Right lobe of liver (tissue), 6 donors: ENCODE data around the gene GNPAT. TPM values are rescaled to one million over a fixed set of nuclear protein-coding genes. Genes with fewer than 3 reads are reported as not detected.

Experiments used
- ATAC-seq, 4 donors: fragments of 200-7000 bp; cut with Tn5 transposase; one replicate each; pipeline ENCODE4 v1.9.1; 2020; ENCODE audit warnings: mild to moderate bottlenecking in 4 of 4, moderate library complexity in 4 of 4
- DNase-seq, 3 donors: peaks; one replicate each; pipeline ENCODE4 v3.0.0-alpha.2; 2020
- H3K27ac ChIP-seq, 3 donors: fragments of 200-600 bp; one replicate each; pipeline ENCODE4 v1.8.0; 2022
- H3K27me3 ChIP-seq, 2 donors: fragments of 200-600 bp; one replicate each; pipeline ENCODE4 v1.8.0; 2022
- H3K36me3 ChIP-seq, 4 donors: fragments of 200-600 bp; sonication (generic) in 1 of 4; one replicate each; pipeline versions ENCODE4 v1.5.1 to v1.8.0; 2017 to 2022; ENCODE audit warnings: control low read depth in 1 of 4
- H3K4me1 ChIP-seq, 4 donors: fragments of 200-600 bp; sonication (generic) in 1 of 4; one replicate each; pipeline versions ENCODE4 v1.5.1 to v1.8.0; 2017 to 2022; ENCODE audit warnings: control low read depth in 1 of 4
- H3K4me3 ChIP-seq, 3 donors: fragments of 200-600 bp; one replicate each; pipeline ENCODE4 v1.8.0; 2022
- H3K9me3 ChIP-seq, 4 donors: fragments of 200-600 bp; sonication (generic) in 1 of 4; one replicate each; pipeline versions ENCODE4 v1.5.1 to v1.8.0; 2017 to 2022; ENCODE audit warnings: control low read depth in 1 of 4
- CTCF ChIP-seq, 4 donors: fragments of 200-600 bp in 3 of 4; fragments of 450-650 bp in 1 of 4; IDR thresholded peaks; one replicate each; pipeline versions ENCODE4 v1.5.1 to v1.8.0; 2016 to 2022; ENCODE audit warnings: antibody characterized with exemption in 4 of 4, mild to moderate bottlenecking in 2 of 4
- POLR2A ChIP-seq: fragments of 450-650 bp; IDR thresholded peaks from one replicate; pipeline ENCODE4 v1.6.1; 2017; ENCODE audit warnings: antibody characterized with exemption, mild to moderate bottlenecking
- WGBS: methylation state at CpG from one replicate; pipeline ENCODE4 v1.1.6; 2018; ENCODE audit warnings: low coverage, low lambda C conversion rate; ENCODE audit not compliant: insufficient coverage; ENCODE audit errors: missing lambda C conversion rate; 5-methylcytosine and 5-hydroxymethylcytosine counted together
- intact Hi-C, 2 donors: fragments of 100-400 bp; cut with DNase I; formaldehyde crosslinking; loops; one replicate each; pipeline versions ENCODE4 v1.11.2 to v1.14.1; 2022
- total RNA-seq, 6 experiments: library from RNA; depleted of rRNA in 2 of 6; stranded (reverse); fragments of >200 nt in 2 of 6; fragmentation: NEBNext Ultra II Directional in 3 of 6; extraction: Animal tissue kit (Norgen Biotek cat#: 25700) in 3 of 6; gene quantifications; one replicate each; pipeline versions ENCODE4 v1.1.0 to v1.2.4, GENCODE V29; 2016 to 2023
- donor health status: DM: no; HTN: yes; CAD: no.
- donor health status: DM: no; HTN: no; CAD: no.
- donor health status: DM: no; HTN: no; CAD: no.
- donor health status: DM: no; HTN: yes; CAD: no.
- donor health status: DM: no; HTN: yes; CAD: no.

GNPAT gene
- total RNA-seq, 6 experiments from 2014 or later = 18.5 to 24.3 (median 20.1) TPM

GRCh38 chr1:231310391-231310934, 69.5 kb downstream of the GNPAT start:
- 79% methylated on average over 4 of the region's 10 CpGs for WGBS
- DNase-seq (peak in 1 of 3 donors; percentile 36), ATAC-seq (no peak)
- no peak overlapping the region for H3K4me3 ChIP-seq
- no peaks in the 10 kb centered on the region for H3K9me3 ChIP-seq
- no peaks in the 10 kb centered on the region for H3K27me3 ChIP-seq
- no peak overlapping the region for H3K27ac ChIP-seq
- H3K4me1 ChIP-seq = no peaks in the 10 kb centered on the region
- intact Hi-C loops = no loop called here
- TF ChIP-seq POLR2A (no peak), CTCF (IDR thresholded peaks at IDR 0.05) (no peak)
- no peaks in the 10 kb centered on the region for H3K36me3 ChIP-seq

GRCh38 chr1:231311720-231312431, 70.9 kb downstream of the GNPAT start:
- no peak for TF ChIP-seq POLR2A
- TF ChIP-seq CTCF (IDR thresholded peaks at IDR 0.05) = no peak

GRCh38 chr1:231312432-231312788, 71.4 kb downstream of the GNPAT start:
- H3K27me3 ChIP-seq = no peaks in the 10 kb centered on the region
- no peak for TF ChIP-seq POLR2A
- no peak for TF ChIP-seq CTCF (IDR thresholded peaks at IDR 0.05)
- DNase-seq (peak in 1 of 3 donors; percentile 24), ATAC-seq (no peak)
- no peaks in the 10 kb centered on the region for H3K4me1 ChIP-seq
- H3K9me3 ChIP-seq = no peaks in the 10 kb centered on the region
- no peak overlapping the region for H3K27ac ChIP-seq
- no peak overlapping the region for H3K4me3 ChIP-seq
- no peaks in the 10 kb centered on the region for H3K36me3 ChIP-seq
- intact Hi-C loops = no loop called here
- 88% methylated on average over 3 of the region's 5 CpGs for WGBS

More at GRCh38 chr1:231311720-231312431, 70.9 kb downstream of the GNPAT start:
- DNase-seq (peak in 1 of 3 donors; percentile 18), ATAC-seq (no peak)
- intact Hi-C loops = no loop called here
- H3K4me3 ChIP-seq = no peak overlapping the region
- no peaks in the 10 kb centered on the region for H3K27me3 ChIP-seq
- no peaks in the 10 kb centered on the region for H3K4me1 ChIP-seq
- H3K9me3 ChIP-seq = no peaks in the 10 kb centered on the region
- no peak overlapping the region for H3K27ac ChIP-seq
- WGBS = 72% methylated on average over 7 of the region's 8 CpGs
- no peaks in the 10 kb centered on the region for H3K36me3 ChIP-seq

- ATAC-seq (no peak), DNase-seq (peak in 1 of 3 donors; percentile 12)
- intact Hi-C loops = no loop called here
- WGBS = 82% methylated on average over 3 of the region's 4 CpGs
- Histone ChIP-seq H3K27me3 (no peaks in the 10 kb centered on the region), H3K27ac (no peak overlapping the region), H3K9me3 (no peaks in the 10 kb centered on the region), H3K4me3 (no peak overlapping the region), H3K4me1 (no peaks in the 10 kb centered on the region), H3K36me3 (no peaks in the 10 kb centered on the region)
- TF ChIP-seq POLR2A (no peak), CTCF (IDR thresholded peaks at IDR 0.05) (no peak)
Observed at GRCh38 chr1:231313661-231314060, 72.6 kb downstream of the GNPAT start.
